ENCODE data around the gene RET.

The RET gene

DNA sequence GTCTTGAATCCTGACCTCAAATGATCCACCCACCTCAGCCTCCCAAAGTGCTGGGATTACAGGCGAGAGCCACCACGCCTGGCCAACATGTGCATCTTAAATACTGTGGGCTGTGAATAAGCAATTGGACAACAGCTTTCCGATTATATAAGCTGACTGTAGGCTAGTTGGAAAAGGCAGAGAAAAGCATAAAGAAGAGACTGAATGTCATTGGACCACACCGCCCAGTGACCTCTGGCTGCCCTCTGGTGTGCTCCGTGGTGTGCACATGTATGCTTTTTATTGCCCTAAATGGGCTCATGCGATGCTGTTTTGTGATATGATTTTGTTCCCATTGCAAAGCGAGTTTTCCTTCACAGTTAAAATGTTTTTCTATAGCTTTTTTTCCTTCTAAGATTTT lies 46.0 kb downstream of the RET start:
- no peak overlapping the region for H3K9ac ChIP-seq (ENCODE audit: low read depth, low read length)
- H3K4me3 ChIP-seq (ENCODE audit: low read depth, low read length): no peak overlapping the region
- no peaks in the 10 kb centered on the region for H3K27me3 ChIP-seq (ENCODE audit: control insufficient read depth, insufficient read depth, low read length)
- no peaks in the 10 kb centered on the region for H3K9me3 ChIP-seq (ENCODE audit: control insufficient read depth, insufficient read depth, low read length)
- no peaks in the 10 kb centered on the region for H3K4me1 ChIP-seq (ENCODE audit: control insufficient read depth, insufficient read depth, low read length)
- no peaks in the 10 kb centered on the region for H3K36me3 ChIP-seq (ENCODE audit: control insufficient read depth, insufficient read depth, low read length)

DNA sequence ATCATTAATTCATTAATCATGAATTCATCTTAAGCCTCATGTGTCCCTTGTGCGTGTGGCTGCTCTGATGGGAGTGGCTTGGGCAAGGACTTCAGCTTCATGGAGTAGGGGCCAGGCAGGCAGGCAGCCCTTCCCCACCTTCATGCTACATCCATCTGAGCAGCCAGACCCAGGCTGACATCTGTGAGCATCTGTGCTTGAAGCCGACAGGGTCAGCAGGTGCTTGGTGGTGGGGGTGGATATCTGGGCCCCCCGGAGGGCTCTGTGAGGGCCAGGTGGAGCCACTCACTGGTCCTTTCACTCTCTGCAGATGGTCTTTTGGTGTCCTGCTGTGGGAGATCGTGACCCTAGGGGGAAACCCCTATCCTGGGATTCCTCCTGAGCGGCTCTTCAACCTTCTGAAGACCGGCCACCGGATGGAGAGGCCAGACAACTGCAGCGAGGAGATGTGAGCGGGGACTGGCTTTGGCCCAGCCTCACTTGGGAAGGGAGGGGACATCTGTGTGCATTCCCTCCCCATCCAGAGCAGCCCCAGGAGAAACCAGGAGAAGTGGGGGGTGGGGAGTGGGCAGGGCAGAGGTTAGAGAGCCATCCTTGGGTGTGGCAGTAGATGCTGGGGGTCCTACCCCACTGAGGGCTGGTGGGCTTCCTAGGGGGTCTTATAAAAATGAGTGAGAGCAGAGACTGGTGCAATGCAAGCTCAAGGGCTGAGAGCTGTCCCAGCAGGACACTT lies 46.7 kb downstream of the RET start:
- no peak overlapping the region for H3K9ac ChIP-seq (ENCODE audit: low read depth, low read length)
- H3K4me1 ChIP-seq (ENCODE audit: control insufficient read depth, insufficient read depth, low read length): no peaks in the 10 kb centered on the region

DNA sequence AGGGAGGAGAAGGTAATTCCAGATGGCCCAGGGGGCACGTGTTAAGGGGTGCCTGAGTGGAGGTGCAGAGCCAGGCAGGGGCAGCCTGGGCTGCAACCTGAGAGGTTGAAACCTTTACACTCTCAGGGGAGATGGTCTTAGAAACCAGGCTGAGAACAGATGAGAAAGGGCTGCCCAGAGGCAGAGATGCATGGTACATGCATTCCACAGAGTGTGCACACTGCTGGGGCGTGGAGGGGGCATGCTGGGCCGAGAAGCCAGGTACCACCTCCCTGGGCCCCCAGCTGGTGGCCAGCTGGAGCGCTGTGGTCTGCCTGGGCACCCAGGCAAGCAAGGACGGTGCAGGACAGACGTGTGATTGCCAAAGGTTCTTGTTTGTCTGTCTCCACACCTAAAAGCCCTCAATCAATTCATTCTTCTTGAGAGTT lies 47.2 kb downstream of the RET start:
- no peaks in the 10 kb centered on the region for H3K9me3 ChIP-seq (ENCODE audit: control insufficient read depth, insufficient read depth, low read length)
- H3K4me3 ChIP-seq (ENCODE audit: low read depth, low read length): no peak overlapping the region
- no peaks in the 10 kb centered on the region for H3K27me3 ChIP-seq (ENCODE audit: control insufficient read depth, insufficient read depth, low read length)
- no peaks in the 10 kb centered on the region for H3K36me3 ChIP-seq (ENCODE audit: control insufficient read depth, insufficient read depth, low read length)
- no peak overlapping the region for H3K9ac ChIP-seq (ENCODE audit: low read depth, low read length)
- no peaks in the 10 kb centered on the region for H3K4me1 ChIP-seq (ENCODE audit: control insufficient read depth, insufficient read depth, low read length)

More for the DNA sequence above, 46.7 kb downstream of the RET start:
- Histone ChIP-seq H3K36me3 (ENCODE audit: control insufficient read depth, insufficient read depth, low read length) (no peaks in the 10 kb centered on the region), H3K27me3 (ENCODE audit: control insufficient read depth, insufficient read depth, low read length) (no peaks in the 10 kb centered on the region), H3K4me3 (ENCODE audit: low read depth, low read length) (no peak overlapping the region), H3K9me3 (ENCODE audit: control insufficient read depth, insufficient read depth, low read length) (no peaks in the 10 kb centered on the region)

DNA sequence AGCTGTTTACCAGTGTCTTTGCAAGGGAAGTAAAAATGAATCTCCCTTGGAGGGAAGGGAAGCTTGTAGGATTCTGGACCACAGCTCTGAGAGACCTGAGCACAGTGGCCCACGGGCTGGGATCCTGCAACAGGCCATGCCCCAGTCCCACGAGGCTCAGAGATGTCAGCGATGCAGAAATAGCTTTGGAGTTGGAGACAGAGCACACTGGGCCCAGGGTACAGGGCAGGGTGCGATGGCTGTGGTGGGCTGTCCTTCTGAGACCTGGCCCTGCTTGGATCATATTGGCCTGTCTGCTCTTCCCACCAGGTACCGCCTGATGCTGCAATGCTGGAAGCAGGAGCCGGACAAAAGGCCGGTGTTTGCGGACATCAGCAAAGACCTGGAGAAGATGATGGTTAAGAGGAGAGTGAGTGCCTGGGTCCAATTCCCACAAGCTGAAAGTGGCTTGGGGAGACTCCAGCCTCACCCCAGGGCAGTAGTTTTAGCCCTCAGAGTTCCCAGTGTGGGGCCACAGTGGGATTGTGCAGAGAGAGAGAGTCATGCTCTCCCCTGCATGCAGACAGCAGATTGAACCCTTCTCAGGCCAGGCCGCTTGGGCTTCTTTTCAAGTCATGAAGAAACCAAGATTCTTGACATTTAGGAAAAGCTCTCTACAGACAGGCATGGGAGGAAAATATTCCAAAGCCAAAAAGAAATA lies 47.9 kb downstream of the RET start:
- Histone ChIP-seq H3K4me3 (ENCODE audit: low read depth, low read length) (no peak overlapping the region), H3K27me3 (ENCODE audit: control insufficient read depth, insufficient read depth, low read length) (no peaks in the 10 kb centered on the region), H3K9me3 (ENCODE audit: control insufficient read depth, insufficient read depth, low read length) (no peaks in the 10 kb centered on the region), H3K9ac (ENCODE audit: low read depth, low read length) (no peak overlapping the region), H3K4me1 (ENCODE audit: control insufficient read depth, insufficient read depth, low read length) (no peaks in the 10 kb centered on the region), H3K36me3 (ENCODE audit: control insufficient read depth, insufficient read depth, low read length) (no peaks in the 10 kb centered on the region)

DNA sequence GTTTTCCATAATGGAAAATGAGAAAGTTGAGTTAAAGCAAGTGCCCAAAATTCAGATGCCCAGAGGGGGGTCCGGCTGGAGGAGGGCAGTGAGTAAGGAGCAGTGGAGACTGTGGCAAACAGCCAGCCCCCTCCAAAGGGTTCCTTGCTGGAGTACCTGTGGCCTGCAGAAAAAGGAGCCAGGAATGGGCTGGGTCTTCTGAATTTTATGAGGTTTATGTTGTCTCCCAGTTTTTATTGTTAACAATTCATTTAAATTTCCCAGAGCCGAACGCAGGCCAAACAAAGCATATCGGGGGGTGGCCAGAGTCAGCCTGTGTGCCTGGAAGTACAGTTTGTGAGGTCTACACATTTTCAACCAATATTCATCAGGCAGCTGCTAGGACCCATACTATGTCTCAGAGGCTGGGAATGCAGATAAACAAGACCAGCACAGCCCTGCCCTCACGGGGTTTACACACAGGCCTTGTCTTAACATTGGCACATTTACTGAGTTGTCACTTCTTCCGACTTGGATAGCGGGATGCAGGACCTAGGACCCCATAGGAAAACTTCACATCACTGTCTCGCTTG lies 48.5 kb downstream of the RET start:
- H3K36me3 ChIP-seq (ENCODE audit: control insufficient read depth, insufficient read depth, low read length): no peaks in the 10 kb centered on the region
- no peaks in the 10 kb centered on the region for H3K27me3 ChIP-seq (ENCODE audit: control insufficient read depth, insufficient read depth, low read length)
- no peak overlapping the region for H3K9ac ChIP-seq (ENCODE audit: low read depth, low read length)
- H3K4me3 ChIP-seq (ENCODE audit: low read depth, low read length): no peak overlapping the region
- H3K4me1 ChIP-seq (ENCODE audit: control insufficient read depth, insufficient read depth, low read length): no peaks in the 10 kb centered on the region
- no peaks in the 10 kb centered on the region for H3K9me3 ChIP-seq (ENCODE audit: control insufficient read depth, insufficient read depth, low read length)

DNA sequence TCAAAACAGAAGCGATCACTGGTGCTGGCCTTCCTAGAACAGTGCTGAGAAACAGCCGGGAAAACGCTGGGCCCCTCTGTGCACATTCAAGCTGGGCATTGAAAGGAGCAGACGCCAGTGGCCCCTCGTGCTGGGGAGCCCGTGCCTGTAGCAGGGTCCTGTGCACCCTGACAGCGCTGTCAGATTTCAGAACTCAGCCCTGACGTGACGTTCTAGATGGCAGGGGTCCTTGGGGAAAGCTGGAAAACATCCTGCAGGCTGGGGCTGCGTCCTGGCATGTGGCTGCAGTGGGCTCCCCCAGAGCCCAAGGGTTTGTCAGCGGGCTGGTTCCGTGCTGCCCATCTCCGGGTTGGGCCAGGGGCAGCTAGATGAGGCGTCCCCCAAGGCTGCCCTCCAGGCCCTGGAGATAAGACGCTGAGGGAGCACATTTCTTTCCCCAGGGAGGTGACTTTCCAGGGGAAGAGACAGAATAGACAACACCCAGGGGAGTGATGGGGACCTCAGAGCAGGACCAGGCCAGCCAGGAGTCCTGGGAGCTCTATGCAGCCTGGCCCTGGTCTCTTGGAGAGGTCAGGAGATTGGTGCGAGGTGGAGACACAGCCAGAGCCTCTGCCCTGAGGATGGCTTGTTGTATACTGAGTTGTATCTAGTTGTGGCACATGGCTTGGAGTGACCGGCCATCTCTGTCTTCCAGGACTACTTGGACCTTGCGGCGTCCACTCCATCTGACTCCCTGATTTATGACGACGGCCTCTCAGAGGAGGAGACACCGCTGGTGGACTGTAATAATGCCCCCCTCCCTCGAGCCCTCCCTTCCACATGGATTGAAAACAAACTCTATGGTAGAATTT lies 49.2 kb downstream of the RET start:
- no peaks in the 10 kb centered on the region for H3K27me3 ChIP-seq (ENCODE audit: control insufficient read depth, insufficient read depth, low read length)
- no peaks in the 10 kb centered on the region for H3K36me3 ChIP-seq (ENCODE audit: control insufficient read depth, insufficient read depth, low read length)
- H3K9ac ChIP-seq (ENCODE audit: low read depth, low read length): no peak overlapping the region
- no peak overlapping the region for H3K4me3 ChIP-seq (ENCODE audit: low read depth, low read length)
- H3K9me3 ChIP-seq (ENCODE audit: control insufficient read depth, insufficient read depth, low read length): no peaks in the 10 kb centered on the region
- H3K4me1 ChIP-seq (ENCODE audit: control insufficient read depth, insufficient read depth, low read length): no peaks in the 10 kb centered on the region

DNA sequence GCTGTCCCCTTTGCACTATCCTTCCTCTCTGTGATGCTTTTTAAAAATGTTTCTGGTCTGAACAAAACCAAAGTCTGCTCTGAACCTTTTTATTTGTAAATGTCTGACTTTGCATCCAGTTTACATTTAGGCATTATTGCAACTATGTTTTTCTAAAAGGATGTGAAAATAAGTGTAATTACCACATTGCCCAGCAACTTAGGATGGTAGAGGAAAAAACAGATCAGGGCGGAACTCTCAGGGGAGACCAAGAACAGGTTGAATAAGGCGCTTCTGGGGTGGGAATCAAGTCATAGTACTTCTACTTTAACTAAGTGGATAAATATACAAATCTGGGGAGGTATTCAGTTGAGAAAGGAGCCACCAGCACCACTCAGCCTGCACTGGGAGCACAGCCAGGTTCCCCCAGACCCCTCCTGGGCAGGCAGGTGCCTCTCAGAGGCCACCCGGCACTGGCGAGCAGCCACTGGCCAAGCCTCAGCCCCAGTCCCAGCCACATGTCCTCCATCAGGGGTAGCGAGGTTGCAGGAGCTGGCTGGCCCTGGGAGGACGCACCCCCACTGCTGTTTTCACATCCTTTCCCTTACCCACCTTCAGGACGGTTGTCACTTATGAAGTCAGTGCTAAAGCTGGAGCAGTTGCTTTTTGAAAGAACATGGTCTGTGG lies 50.0 kb downstream of the RET start:
- Histone ChIP-seq H3K36me3 (ENCODE audit: control insufficient read depth, insufficient read depth, low read length) (no peaks in the 10 kb centered on the region), H3K9ac (ENCODE audit: low read depth, low read length) (no peak overlapping the region), H3K4me3 (ENCODE audit: low read depth, low read length) (no peak overlapping the region), H3K4me1 (ENCODE audit: control insufficient read depth, insufficient read depth, low read length) (no peaks in the 10 kb centered on the region), H3K27me3 (ENCODE audit: control insufficient read depth, insufficient read depth, low read length) (no peaks in the 10 kb centered on the region), H3K9me3 (ENCODE audit: control insufficient read depth, insufficient read depth, low read length) (no peaks in the 10 kb centered on the region)

DNA sequence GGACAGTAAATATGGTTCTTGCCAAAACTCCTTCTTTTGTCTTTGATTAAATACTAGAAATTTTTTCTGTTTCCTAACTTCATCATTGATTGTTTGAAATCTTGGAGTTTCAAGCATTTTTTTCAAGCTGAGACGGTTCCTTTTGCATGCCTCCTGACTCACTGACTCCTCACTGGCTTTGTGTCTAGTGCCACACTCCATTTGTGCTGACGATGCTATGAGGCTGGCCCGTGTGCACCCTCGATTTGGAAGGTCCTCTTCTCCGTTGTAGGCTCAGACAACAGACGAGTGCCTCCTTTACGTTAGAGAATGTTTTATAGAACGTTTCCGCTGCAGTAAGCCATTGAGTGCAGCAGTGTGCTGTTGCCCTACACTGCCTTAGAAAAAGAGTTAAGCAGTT lies 50.6 kb downstream of the RET start:
- Histone ChIP-seq H3K9ac (ENCODE audit: low read depth, low read length) (no peak overlapping the region), H3K36me3 (ENCODE audit: control insufficient read depth, insufficient read depth, low read length) (no peaks in the 10 kb centered on the region), H3K4me1 (ENCODE audit: control insufficient read depth, insufficient read depth, low read length) (no peaks in the 10 kb centered on the region), H3K9me3 (ENCODE audit: control insufficient read depth, insufficient read depth, low read length) (no peaks in the 10 kb centered on the region), H3K27me3 (ENCODE audit: control insufficient read depth, insufficient read depth, low read length) (no peaks in the 10 kb centered on the region), H3K4me3 (ENCODE audit: low read depth, low read length) (no peak overlapping the region)

DNA sequence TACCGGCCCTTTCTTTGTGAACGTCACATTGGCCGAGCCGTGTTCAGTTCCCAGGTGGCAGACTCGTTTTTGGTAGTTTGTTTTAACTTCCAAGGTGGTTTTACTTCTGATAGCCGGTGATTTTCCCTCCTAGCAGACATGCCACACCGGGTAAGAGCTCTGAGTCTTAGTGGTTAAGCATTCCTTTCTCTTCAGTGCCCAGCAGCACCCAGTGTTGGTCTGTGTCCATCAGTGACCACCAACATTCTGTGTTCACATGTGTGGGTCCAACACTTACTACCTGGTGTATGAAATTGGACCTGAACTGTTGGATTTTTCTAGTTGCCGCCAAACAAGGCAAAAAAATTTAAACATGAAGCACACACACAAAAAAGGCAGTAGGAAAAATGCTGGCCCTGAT lies 51.5 kb downstream of the RET start:
- Histone ChIP-seq H3K4me3 (ENCODE audit: low read depth, low read length) (no peak overlapping the region), H3K27me3 (ENCODE audit: control insufficient read depth, insufficient read depth, low read length) (no peaks in the 10 kb centered on the region), H3K36me3 (ENCODE audit: control insufficient read depth, insufficient read depth, low read length) (no peaks in the 10 kb centered on the region), H3K9me3 (ENCODE audit: control insufficient read depth, insufficient read depth, low read length) (no peaks in the 10 kb centered on the region), H3K9ac (ENCODE audit: low read depth, low read length) (no peak overlapping the region), H3K4me1 (ENCODE audit: control insufficient read depth, insufficient read depth, low read length) (no peaks in the 10 kb centered on the region)

DNA sequence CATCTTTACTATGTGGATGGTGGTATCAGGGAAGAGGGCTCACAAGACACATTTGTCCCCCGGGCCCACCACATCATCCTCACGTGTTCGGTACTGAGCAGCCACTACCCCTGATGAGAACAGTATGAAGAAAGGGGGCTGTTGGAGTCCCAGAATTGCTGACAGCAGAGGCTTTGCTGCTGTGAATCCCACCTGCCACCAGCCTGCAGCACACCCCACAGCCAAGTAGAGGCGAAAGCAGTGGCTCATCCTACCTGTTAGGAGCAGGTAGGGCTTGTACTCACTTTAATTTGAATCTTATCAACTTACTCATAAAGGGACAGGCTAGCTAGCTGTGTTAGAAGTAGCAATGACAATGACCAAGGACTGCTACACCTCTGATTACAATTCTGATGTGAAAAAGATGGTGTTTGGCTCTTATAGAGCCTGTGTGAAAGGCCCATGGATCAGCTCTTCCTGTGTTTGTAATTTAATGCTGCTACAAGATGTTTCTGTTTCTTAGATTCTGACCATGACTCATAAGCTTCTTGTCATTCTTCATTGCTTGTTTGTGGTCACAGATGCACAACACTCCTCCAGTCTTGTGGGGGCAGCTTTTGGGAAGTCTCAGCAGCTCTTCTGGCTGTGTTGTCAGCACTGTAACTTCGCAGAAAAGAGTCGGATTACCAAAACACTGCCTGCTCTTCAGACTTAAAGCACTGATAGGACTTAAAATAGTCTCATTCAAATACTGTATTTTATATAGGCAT lies 52.3 kb downstream of the RET start:
- Histone ChIP-seq H3K36me3 (ENCODE audit: control insufficient read depth, insufficient read depth, low read length) (no peaks in the 10 kb centered on the region), H3K27me3 (ENCODE audit: control insufficient read depth, insufficient read depth, low read length) (no peaks in the 10 kb centered on the region), H3K4me1 (ENCODE audit: control insufficient read depth, insufficient read depth, low read length) (no peaks in the 10 kb centered on the region), H3K9ac (ENCODE audit: low read depth, low read length) (no peak overlapping the region), H3K4me3 (ENCODE audit: low read depth, low read length) (no peak overlapping the region), H3K9me3 (ENCODE audit: control insufficient read depth, insufficient read depth, low read length) (no peaks in the 10 kb centered on the region)

DNA sequence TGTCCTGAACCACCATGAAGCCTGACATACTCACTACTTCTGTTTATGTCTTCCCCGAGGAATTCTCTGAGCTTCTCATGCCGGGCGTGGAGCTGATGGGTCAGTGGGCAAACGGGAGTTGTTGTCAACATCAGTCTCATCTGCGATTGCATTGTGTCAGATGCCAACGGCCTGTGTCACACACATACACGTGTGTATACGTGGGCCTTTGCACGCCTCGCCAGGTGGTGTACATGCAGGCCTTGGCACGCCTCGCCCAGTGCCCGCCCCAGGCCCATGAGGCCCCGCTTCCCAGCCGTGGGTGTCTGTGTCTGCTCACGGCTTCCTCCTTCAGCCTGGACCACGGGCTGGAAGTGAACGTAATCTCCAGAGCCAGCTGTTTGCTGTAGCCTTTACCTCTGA lies 53.9 kb downstream of the RET start:
- Histone ChIP-seq H3K9ac (ENCODE audit: low read depth, low read length) (no peak overlapping the region), H3K9me3 (ENCODE audit: control insufficient read depth, insufficient read depth, low read length) (no peaks in the 10 kb centered on the region), H3K4me3 (ENCODE audit: low read depth, low read length) (no peak overlapping the region), H3K4me1 (ENCODE audit: control insufficient read depth, insufficient read depth, low read length) (no peaks in the 10 kb centered on the region), H3K36me3 (ENCODE audit: control insufficient read depth, insufficient read depth, low read length) (no peaks in the 10 kb centered on the region), H3K27me3 (ENCODE audit: control insufficient read depth, insufficient read depth, low read length) (no peaks in the 10 kb centered on the region)

Data from iPS-15b (cell line).